Activated naive CD8-positive, alpha-beta T cell treated with anti-CD3 and anti-CD28 coated beads, Interleukin-2, amount 50 U/mL, for 16 hours (primary cell): ENCODE data around the gene ZFAND2B.
A peak's percentile ranks its signal among the peaks of the same experiment; 100 is the strongest.

Source experiments
- DNase-seq: peaks from one replicate; pipeline ENCODE4 v3.0.0-alpha.2; 2020; ENCODE audit warnings: low read depth, low spot score

Gene ZFAND2B

GRCh38 chr2:219220652-219221402, 14.2 kb downstream of the ZFAND2B start:
- DNase-seq: no peak

GRCh38 chr2:219221957-219222518, 15.5 kb downstream of the ZFAND2B start:
- DNase-seq: no peak

- no peak for DNase-seq
Measured at GRCh38 chr2:219223831-219224610, 17.4 kb downstream of the ZFAND2B start.

- no peak for DNase-seq
Measured at GRCh38 chr2:219225350-219225749, 18.8 kb downstream of the ZFAND2B start.

GRCh38 chr2:219228041-219228910, 21.7 kb downstream of the ZFAND2B start:
- no peak for DNase-seq

- no peak for DNase-seq
Measured at GRCh38 chr2:219228911-219229304, 22.3 kb downstream of the ZFAND2B start.

- peak; percentile 98 for DNase-seq
Measured at GRCh38 chr2:219229305-219230058, 22.9 kb downstream of the ZFAND2B start, which contains the start of the genes ANKZF1 and ATG9A. Gene ANKZF1 (plus strand): TSS chr2:219229806. CDS start chr2:219230258, 452 bp downstream. Gene ATG9A (minus strand): TSS chr2:219229636. CDS start chr2:219228024, 1,612 bp downstream.

GRCh38 chr2:219230059-219230540, 23.5 kb downstream of the ZFAND2B start:
- no peak for DNase-seq

- no peak for DNase-seq
Measured at GRCh38 chr2:219234331-219234730, 27.7 kb downstream of the ZFAND2B start.

- no peak for DNase-seq
Measured at GRCh38 chr2:219243291-219243761, 36.7 kb downstream of the ZFAND2B start.

GRCh38 chr2:219244789-219245147, 38.2 kb downstream of the ZFAND2B start:
- no peak for DNase-seq

GRCh38 chr2:219245148-219245898, 38.7 kb downstream of the ZFAND2B start, which contains the start of the genes GLB1L and STK16:
Gene GLB1L (minus strand): TSS chr2:219245444. CDS start chr2:219243573, 1,871 bp downstream.
Gene STK16 (plus strand): TSS chr2:219245479. CDS start chr2:219246000, 521 bp downstream.
- DNase-seq: peak; percentile 65

- DNase-seq: no peak
Measured at GRCh38 chr2:219245899-219246230, 39.3 kb downstream of the ZFAND2B start.

- DNase-seq: no peak
Measured at GRCh38 chr2:219246559-219246958, 40.0 kb downstream of the ZFAND2B start.

GRCh38 chr2:219247678-219248642, 41.4 kb downstream of the ZFAND2B start:
- DNase-seq: no peak

- no peak for DNase-seq
Measured at GRCh38 chr2:219248845-219249202, 42.2 kb downstream of the ZFAND2B start.

GRCh38 chr2:219249203-219249980, 42.8 kb downstream of the ZFAND2B start:
- no peak for DNase-seq
